ENCODE measurements around the gene AZU1. TPM values are rescaled to one million over a fixed set of nuclear protein-coding genes. Genes with fewer than 3 reads are reported as not detected.
A peak's percentile ranks its signal among the peaks of the same experiment; 100 is the strongest.

AZU1 gene
- total RNA-seq, 1 experiment from 2014 or later, result not detected

DNA sequence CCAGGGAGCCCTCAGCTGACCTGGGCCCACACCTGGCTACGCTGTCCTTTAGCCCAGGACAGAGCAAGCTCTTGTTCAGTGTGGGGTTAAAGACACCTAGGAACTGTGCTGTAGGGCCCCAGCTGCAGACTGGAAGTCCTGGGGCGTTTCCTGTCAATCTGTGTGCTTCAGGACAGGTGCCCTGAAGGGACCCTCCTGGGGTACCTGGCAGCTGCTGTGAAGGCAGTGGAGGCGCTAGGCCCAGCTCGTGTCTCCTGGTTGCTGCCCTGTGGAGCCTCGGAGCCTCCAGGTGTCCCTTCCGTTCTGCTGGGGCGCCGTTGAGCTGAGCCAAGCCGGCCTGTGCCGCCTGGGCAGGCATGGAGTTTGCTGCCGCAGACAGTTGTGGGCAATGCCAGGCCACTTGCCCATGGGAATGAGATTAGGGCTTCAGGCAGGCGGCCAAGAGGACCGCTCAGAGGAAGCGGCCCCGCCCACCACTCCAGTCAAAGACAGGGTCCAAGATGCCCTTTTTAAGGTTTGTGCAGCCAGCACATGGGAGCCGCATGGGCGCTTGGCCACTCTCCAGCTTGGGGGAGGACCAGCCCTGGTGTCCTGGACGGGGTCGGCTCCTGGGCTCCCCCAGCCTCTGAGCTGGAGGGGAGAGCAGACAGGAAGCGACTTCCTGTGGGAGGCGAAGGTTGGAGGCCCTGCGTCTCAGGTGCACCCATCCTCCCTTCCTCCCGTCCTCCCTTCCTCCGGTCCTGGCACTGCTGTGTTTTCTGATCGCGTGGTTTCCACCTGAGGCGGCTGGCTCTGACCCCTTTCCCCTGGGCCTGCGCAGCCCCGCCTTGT lies 26.4 kb upstream of the AZU1 start:
- CTCF ChIA-PET, result interaction anchor here (0.7 kb wide), 1 partner anchor 56 kb away, joined by 3 read pairs; no protein-coding TSS in a partner anchor
- Mint-ChIP-seq H3K27me3 (ENCODE audit: insufficient read depth, unreplicated experiment) (no peaks in the 10 kb centered on the region), H3K9me3 (ENCODE audit: unreplicated experiment) (no peaks in the 10 kb centered on the region), H3K4me1 (ENCODE audit: insufficient read depth, unreplicated experiment) (peaks cover 33% of the 10 kb centered on the region), H3K27ac (ENCODE audit: low read depth, unreplicated experiment) (no peak overlapping the region), H3K36me3 (ENCODE audit: insufficient read depth, unreplicated experiment) (peaks cover 63% of the 10 kb centered on the region), H3K4me3 (ENCODE audit: unreplicated experiment) (peak overlapping the region; percentile 61)
- intact Hi-C loops (cut with micrococcal nuclease), result no loop called here
- TF ChIP-seq, protein P1, sequence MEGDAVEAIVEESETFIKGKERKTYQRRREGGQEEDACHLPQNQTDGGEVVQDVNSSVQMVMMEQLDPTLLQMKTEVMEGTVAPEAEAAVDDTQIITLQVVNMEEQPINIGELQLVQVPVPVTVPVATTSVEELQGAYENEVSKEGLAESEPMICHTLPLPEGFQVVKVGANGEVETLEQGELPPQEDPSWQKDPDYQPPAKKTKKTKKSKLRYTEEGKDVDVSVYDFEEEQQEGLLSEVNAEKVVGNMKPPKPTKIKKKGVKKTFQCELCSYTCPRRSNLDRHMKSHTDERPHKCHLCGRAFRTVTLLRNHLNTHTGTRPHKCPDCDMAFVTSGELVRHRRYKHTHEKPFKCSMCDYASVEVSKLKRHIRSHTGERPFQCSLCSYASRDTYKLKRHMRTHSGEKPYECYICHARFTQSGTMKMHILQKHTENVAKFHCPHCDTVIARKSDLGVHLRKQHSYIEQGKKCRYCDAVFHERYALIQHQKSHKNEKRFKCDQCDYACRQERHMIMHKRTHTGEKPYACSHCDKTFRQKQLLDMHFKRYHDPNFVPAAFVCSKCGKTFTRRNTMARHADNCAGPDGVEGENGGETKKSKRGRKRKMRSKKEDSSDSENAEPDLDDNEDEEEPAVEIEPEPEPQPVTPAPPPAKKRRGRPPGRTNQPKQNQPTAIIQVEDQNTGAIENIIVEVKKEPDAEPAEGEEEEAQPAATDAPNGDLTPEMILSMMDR (IDR thresholded peaks at IDR 0.05; ENCODE audit: unreplicated experiment), result no peak
- DNase-seq (ENCODE audit: unreplicated experiment), result peak; percentile 75
- no TSS peak for BruUV-seq (replicated peaks)
- POLR2A ChIA-PET, result interaction anchor here (0.6 to 1.6 kb wide), 6 partner anchors 9 to 131 kb away, joined by 3 to 5 read pairs (median 3); no protein-coding TSS in a partner anchor

DNA sequence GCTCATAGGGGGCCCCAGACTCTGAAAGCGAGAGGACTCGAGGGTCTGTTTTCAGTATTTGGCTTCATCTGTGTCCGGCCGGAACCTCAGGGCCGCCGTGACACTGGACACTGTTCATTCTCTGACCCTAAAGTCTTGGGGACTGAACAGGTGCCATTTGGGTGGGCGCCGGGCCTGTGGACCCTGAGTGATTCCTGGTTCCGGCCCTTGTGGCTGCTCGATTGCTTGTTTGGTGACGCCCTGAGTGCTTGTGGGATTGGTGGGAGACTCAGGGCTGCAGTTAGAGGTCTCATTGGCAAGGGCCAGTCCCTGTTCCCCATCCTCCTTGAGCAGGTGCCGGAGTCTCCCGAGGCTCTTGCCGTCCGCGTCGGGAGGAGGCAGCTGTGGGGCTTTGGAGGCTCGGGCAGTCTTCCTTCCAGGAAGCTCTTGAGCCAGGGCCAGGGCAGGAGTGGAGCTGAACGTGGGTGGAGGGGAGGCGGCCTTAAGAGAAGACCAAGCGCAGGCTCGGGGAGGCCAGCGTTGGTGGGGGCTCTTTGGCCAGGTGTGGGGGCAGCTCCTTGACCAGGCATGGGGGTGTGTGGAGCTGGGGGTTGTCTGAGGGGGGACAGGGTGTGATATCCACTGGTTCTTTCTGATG lies 25.7 kb upstream of the AZU1 start:
- Mint-ChIP-seq H3K27ac (ENCODE audit: low read depth, unreplicated experiment) (peak overlapping the region; percentile 46), H3K27me3 (ENCODE audit: insufficient read depth, unreplicated experiment) (no peaks in the 10 kb centered on the region), H3K9me3 (ENCODE audit: unreplicated experiment) (no peaks in the 10 kb centered on the region), H3K36me3 (ENCODE audit: insufficient read depth, unreplicated experiment) (peaks cover 70% of the 10 kb centered on the region), H3K4me1 (ENCODE audit: insufficient read depth, unreplicated experiment) (peaks cover 33% of the 10 kb centered on the region), H3K4me3 (ENCODE audit: unreplicated experiment) (peak overlapping the region; percentile 61)
- TF ChIP-seq, protein P1 (IDR thresholded peaks at IDR 0.05; ENCODE audit: unreplicated experiment), result no peak
- POLR2A ChIA-PET, result interaction anchor here (0.7 to 1.6 kb wide), 4 partner anchors 24 to 130 kb away, joined by 3 to 5 read pairs (median 3); partner anchors contain the start of genes MED16 and RNU6-9
- CTCF ChIA-PET, result interaction anchor here (0.8 kb wide), 1 partner anchor 296 kb away, joined by 3 read pairs; no protein-coding TSS in a partner anchor
- BruUV-seq (replicated peaks), result no TSS peak
- no peak for DNase-seq (ENCODE audit: unreplicated experiment)
- intact Hi-C loops (cut with micrococcal nuclease), result no loop called here

DNA sequence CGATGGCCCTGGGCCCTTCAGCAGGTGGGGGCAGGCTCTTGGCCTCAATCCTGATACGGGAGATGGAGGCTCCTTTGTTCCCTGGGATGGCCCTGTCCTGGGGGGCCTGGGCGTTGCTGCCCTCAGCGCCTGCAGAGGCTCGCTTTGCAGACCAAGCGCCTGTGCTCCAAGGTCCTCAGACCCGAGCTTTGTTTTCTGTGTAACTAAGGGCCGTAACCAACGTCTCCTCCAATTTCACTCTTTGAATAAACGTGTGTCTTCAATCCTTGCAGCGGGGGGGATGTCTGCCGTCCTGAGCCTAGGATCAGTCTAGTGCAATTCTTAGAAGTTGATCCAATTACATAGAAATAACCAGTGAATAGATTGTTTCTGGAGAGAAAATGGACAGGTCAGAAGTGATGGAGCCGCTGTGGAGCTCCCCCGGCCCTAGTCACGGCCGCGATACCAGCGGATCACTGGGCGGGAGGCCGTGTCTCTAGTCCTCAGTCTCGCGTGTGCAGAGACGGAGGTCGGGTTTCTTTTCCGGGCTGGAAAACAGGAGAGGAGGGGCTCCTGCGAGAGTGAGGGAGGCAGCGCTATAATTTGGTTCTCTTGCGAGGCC lies 25.0 kb upstream of the AZU1 start:
- no peak for DNase-seq (ENCODE audit: unreplicated experiment)
- TF ChIP-seq, protein P1 (IDR thresholded peaks at IDR 0.05; ENCODE audit: unreplicated experiment), result no peak
- POLR2A ChIA-PET, result interaction anchor here (0.7 to 1.6 kb wide), 3 partner anchors 24 to 91 kb away, joined by 3 to 5 read pairs (median 3); partner anchors contain the start of genes MED16 and RNU6-9
- H3K9me3 Mint-ChIP-seq (ENCODE audit: unreplicated experiment), result no peaks in the 10 kb centered on the region
- peaks cover 76% of the 10 kb centered on the region for H3K36me3 Mint-ChIP-seq (ENCODE audit: insufficient read depth, unreplicated experiment)
- no TSS peak for BruUV-seq (replicated peaks)
- no peaks in the 10 kb centered on the region for H3K27me3 Mint-ChIP-seq (ENCODE audit: insufficient read depth, unreplicated experiment)
- peak overlapping the region; percentile 61 for H3K4me3 Mint-ChIP-seq (ENCODE audit: unreplicated experiment)
- intact Hi-C loops (cut with micrococcal nuclease), result no loop called here
- H3K27ac Mint-ChIP-seq (ENCODE audit: low read depth, unreplicated experiment), result peak overlapping the region; percentile 46
- CTCF ChIA-PET, result interaction anchor here (0.6 to 0.8 kb wide), 2 partner anchors 178 to 295 kb away, joined by 3 to 5 read pairs; no protein-coding TSS in a partner anchor
- peaks cover 33% of the 10 kb centered on the region for H3K4me1 Mint-ChIP-seq (ENCODE audit: insufficient read depth, unreplicated experiment)

All from MCF 10A (cell line).